GM18861 (cell line): ENCODE measurements around the gene SMIM13.

Experiments used
- ATAC-seq: cut with Tn5 transposase; IDR thresholded peaks from one replicate; pipeline ENCODE4 v1.9.1; 2021; ENCODE audit not compliant: unreplicated experiment

SMIM13 gene

GRCh38 chr6:11185204-11185842, 91.7 kb downstream of the SMIM13 start:
- ATAC-seq = no peak

DNA sequence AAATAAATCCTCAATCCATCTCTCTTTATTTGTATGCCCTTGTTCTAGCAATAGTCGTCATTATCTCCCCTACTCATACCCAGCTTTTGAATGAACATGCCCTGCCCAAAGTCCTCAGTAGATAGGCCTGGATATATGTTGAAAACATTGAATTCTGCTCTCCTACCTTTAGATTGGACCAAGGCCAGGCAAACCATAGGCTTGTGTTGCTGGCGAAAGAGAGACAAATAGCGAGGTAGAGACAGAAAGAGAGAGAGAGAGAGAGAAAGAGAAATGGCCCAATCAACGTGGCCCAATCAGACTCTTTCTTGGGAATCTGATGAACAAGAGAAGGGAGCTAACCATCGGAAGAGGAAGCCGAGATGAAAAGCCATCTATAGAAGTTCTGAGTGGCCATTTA, 93.7 kb downstream of the SMIM13 start:
- ATAC-seq = no peak
